Measurements from ENCODE around the gene ASPN.

- no peak for TF ChIP-seq EZH2 (IDR thresholded peaks at IDR 0.05; ENCODE audit: borderline replicate concordance, low read length)
- TF ChIP-seq CTCF (conservative IDR thresholded peaks at IDR 0.05 in 1 of 2, IDR thresholded peaks at IDR 0.05 in 1 of 2; ENCODE audit: extremely low read depth in 1 of 2, insufficient read depth in 1 of 2, low read depth in 1 of 2, low read length in 2 of 2) = peak in 1 of 2 donors; percentile 20
Measured at GRCh38 chr9:92438900-92439526, 43.3 kb downstream of the ASPN start.
